IMR-90 (cell line): Measurements from ENCODE around the gene GPAM. TPM values are rescaled to one million over a fixed set of nuclear protein-coding genes. Genes with fewer than 3 reads are reported as not detected.

ENCODE experiments used
- ATAC-seq: fragments of 200-7000 bp; cut with Tn5 transposase; 2 replicates; pipeline ENCODE4 v1.9.1; 2020; ENCODE audit warnings: low read depth, mild to moderate bottlenecking, moderate library complexity
- BruUV-seq: library from RNA; stranded (reverse); fragments of 400-500 nt; replicated peaks from 2 replicates; lab custom pipeline; 2021; lab: Mats Ljungman, UMichigan
- CTCF ChIA-PET: fragments of 300-600 bp; formaldehyde crosslinking; extraction: SDS; loops from one replicate; lab custom pipeline; 2021; ENCODE audit warnings: antibody characterized with exemption; lab: Yijun Ruan, JAX
- POLR2A ChIA-PET: fragments of 300-600 bp; sonication (Branson Sonifier 250); formaldehyde crosslinking; loops from one replicate; lab custom pipeline; 2022; ENCODE audit warnings: antibody characterized with exemption; ENCODE audit not compliant: unreplicated experiment; lab: Charles Lee
- DNase-seq: peaks from one replicate; pipeline ENCODE4 v3.0.0; 2013
- H2AFZ ChIP-seq: replicated peaks from 2 replicates; pipeline ENCODE3; 2013; ENCODE audit warnings: low read length, mild to moderate bottlenecking; ENCODE audit not compliant: poor library complexity
- H2AK5ac ChIP-seq: 2 replicates; pipeline ENCODE4 v1.6.1; 2013; ENCODE audit warnings: low read depth, low read length, inconsistent platforms
- H2AK9ac ChIP-seq: replicated peaks from 2 replicates; pipeline ENCODE3; 2013; ENCODE audit warnings: mild to moderate bottlenecking, low read depth, low read length, moderate library complexity; ENCODE audit not compliant: poor library complexity
- H2BK120ac ChIP-seq: 2 replicates; pipeline ENCODE4 v1.6.1; 2013; ENCODE audit warnings: low read depth, low read length, inconsistent platforms
- H2BK15ac ChIP-seq: 3 replicates; pipeline ENCODE4 v1.6.1; 2013; ENCODE audit warnings: low read depth, low read length, inconsistent platforms
- H2BK20ac ChIP-seq: 2 replicates; pipeline ENCODE4 v1.6.1; 2013; ENCODE audit warnings: low read depth, mild to moderate bottlenecking, inconsistent platforms, low read length, moderate library complexity
- H2BK5ac ChIP-seq: 2 replicates; pipeline ENCODE4 v1.6.1; 2013; ENCODE audit warnings: mild to moderate bottlenecking, low read depth, low read length, inconsistent platforms; ENCODE audit not compliant: poor library complexity, severe bottlenecking
- H3K14ac ChIP-seq: replicated peaks from 2 replicates; pipeline ENCODE4 v1.6.1; 2013; ENCODE audit warnings: low read depth, low read length, inconsistent platforms
- H3K18ac ChIP-seq: 2 replicates; pipeline ENCODE4 v1.6.1; 2013; ENCODE audit warnings: low read depth, low read length, control low read depth
- H3K23ac ChIP-seq: 2 replicates; pipeline ENCODE4 v1.6.1; 2013; ENCODE audit warnings: low read depth, low read length, inconsistent platforms
- H3K27ac ChIP-seq: 2 replicates; pipeline ENCODE4 v1.5.1; 2013; ENCODE audit warnings: mild to moderate bottlenecking, control low read depth, low read length; ENCODE audit not compliant: insufficient read depth
- H3K27me3 ChIP-seq: 2 replicates; pipeline ENCODE4 v1.6.1; 2013; ENCODE audit warnings: low read length; ENCODE audit not compliant: control insufficient read depth, insufficient read depth
- H3K36me3 ChIP-seq: 2 replicates; pipeline ENCODE4 v1.6.1; 2013; ENCODE audit warnings: low read length, mixed read lengths; ENCODE audit not compliant: control insufficient read depth, insufficient read depth
- H3K4ac ChIP-seq: 2 replicates; pipeline ENCODE4 v1.6.1; 2013; ENCODE audit warnings: low read depth, low read length, inconsistent platforms
- H3K4me1 ChIP-seq: 2 replicates; pipeline ENCODE4 v1.6.1; 2013; ENCODE audit warnings: low read length, mixed read lengths; ENCODE audit not compliant: control insufficient read depth, insufficient read depth
- H3K4me2 ChIP-seq: 2 replicates; pipeline ENCODE4 v1.6.1; 2013; ENCODE audit warnings: low read depth, mild to moderate bottlenecking, control low read depth, low read length, moderate library complexity
- H3K4me3 ChIP-seq: 2 replicates; pipeline ENCODE4 v1.5.1; 2013; ENCODE audit warnings: low read depth, mild to moderate bottlenecking, control low read depth, low read length, moderate library complexity; ENCODE audit not compliant: insufficient read depth
- H3K56ac ChIP-seq: 2 replicates; pipeline ENCODE4 v1.6.1; 2013; ENCODE audit warnings: low read length, inconsistent platforms; ENCODE audit not compliant: insufficient read depth; ENCODE audit errors: extremely low read depth
- H3K79me1 ChIP-seq, 2 experiments: 2 replicates each; pipeline ENCODE4 v1.6.1; 2013; ENCODE audit warnings: low read length in 2 of 2, inconsistent platforms in 1 of 2, low read depth in 1 of 2
- H3K9ac ChIP-seq: 2 replicates; pipeline ENCODE4 v1.6.1; 2013; ENCODE audit warnings: low read depth, low read length, control low read depth
- H3K9me1 ChIP-seq: 2 replicates; pipeline ENCODE4 v1.6.1; 2013; ENCODE audit warnings: low read length, inconsistent platforms; ENCODE audit not compliant: insufficient read depth
- H3K9me3 ChIP-seq: 2 replicates; pipeline ENCODE4 v1.6.1; 2013; ENCODE audit warnings: low read length; ENCODE audit not compliant: control insufficient read depth, insufficient read depth
- H4K20me1 ChIP-seq: 2 replicates; pipeline ENCODE4 v1.6.1; 2013; ENCODE audit warnings: low read length, inconsistent platforms; ENCODE audit not compliant: insufficient read depth
- H4K5ac ChIP-seq: 2 replicates; pipeline ENCODE4 v1.6.1; 2013; ENCODE audit warnings: mild to moderate bottlenecking, low read depth, low read length, control low read depth
- H4K8ac ChIP-seq, 2 experiments: 2 replicates each; pipeline ENCODE4 v1.6.1; 2013; ENCODE audit warnings: low read depth in 2 of 2, low read length in 2 of 2, control low read depth in 1 of 2, inconsistent platforms in 1 of 2
- H4K91ac ChIP-seq: 2 replicates; pipeline ENCODE4 v1.6.1; 2013; ENCODE audit warnings: low read depth, low read length, inconsistent platforms; ENCODE audit not compliant: insufficient read depth
- BHLHE40 ChIP-seq: fragments of 150-350 bp; IDR thresholded peaks from 2 replicates; pipeline ENCODE4 v1.6.1; 2016; ENCODE audit warnings: mild to moderate bottlenecking, low read depth, low read length
- CEBPB ChIP-seq: IDR thresholded peaks from 2 replicates; pipeline ENCODE4 v1.6.1; 2012; ENCODE audit warnings: low read depth, low read length, improper control_type of control experiment
- MAFK ChIP-seq: IDR thresholded peaks from 2 replicates; pipeline ENCODE4 v1.6.1; 2012; ENCODE audit warnings: low read depth, low read length, improper control_type of control experiment
- MAZ ChIP-seq: IDR thresholded peaks from 2 replicates; pipeline ENCODE4 v1.6.1; 2012; ENCODE audit warnings: low read depth, mild to moderate bottlenecking, low read length, improper control_type of control experiment, moderate library complexity, borderline replicate concordance
- RAD21 ChIP-seq: IDR thresholded peaks from 2 replicates; pipeline ENCODE4 v1.6.1; 2012; ENCODE audit warnings: low read length, improper control_type of control experiment
- SMC3 ChIP-seq: fragments of 150-350 bp; IDR thresholded peaks from 2 replicates; pipeline ENCODE4 v1.6.1; 2016; ENCODE audit warnings: low read depth, mild to moderate bottlenecking, antibody characterized with exemption, low read length, moderate library complexity
- WGBS, 2 experiments: methylation state at CpG; one replicate each; pipeline versions ENCODE4 v1.1.5 to v1.1.7; 2013; ENCODE audit warnings: missing lambda C conversion rate in 2 of 2; ENCODE audit not compliant: insufficient read length in 1 of 2; ENCODE audit errors: extremely low coverage in 2 of 2; 5-methylcytosine and 5-hydroxymethylcytosine counted together
- dilution Hi-C: fragments of 300-500 bp; cut with HindIII; formaldehyde crosslinking; loops from one replicate; pipeline ENCODE4 v1.14.3; 2018; ENCODE audit warnings: low sequenced_read_pairs; ENCODE audit not compliant: unreplicated experiment
- in situ Hi-C: fragments of 300-500 bp; cut with MboI; formaldehyde crosslinking; loops from 3 replicates; pipeline ENCODE4 v1.14.3; 2019; ENCODE audit warnings: low sequenced_read_pairs, inconsistent platforms, mixed read lengths
- intact Hi-C: fragments of 100-400 bp; cut with micrococcal nuclease; formaldehyde crosslinking; loops from 2 replicates; pipeline ENCODE4 v1.10.0; 2022
- polyA plus RNA-seq, 3 experiments: library from polyadenylated mRNA; depleted of rRNA; stranded (reverse); fragments of >200 nt; gene quantifications; 2 replicates each; pipeline ENCODE4 v1.2.3, GENCODE V29; 2012; ENCODE audit warnings: low replicate concordance in 1 of 3
- total RNA-seq: library from RNA; depleted of rRNA; stranded (reverse); fragments of >200 nt; gene quantifications from 2 replicates; pipeline ENCODE4 v1.2.3, GENCODE V29; 2012
- TF ChIP-seq, protein P1 (sequence below): conservative IDR thresholded peaks from 2 replicates; pipeline ENCODE4 v1.5.1; 2012; ENCODE audit warnings: mild to moderate bottlenecking, low read depth, low read length, improper control_type of control experiment
- TF ChIP-seq, protein P2 (sequence below): fragments of 150-350 bp; IDR thresholded peaks from 2 replicates; pipeline ENCODE4 v1.6.1; 2016; ENCODE audit warnings: low read depth, mild to moderate bottlenecking, low read length, moderate library complexity, borderline replicate concordance

The GPAM gene
- total and polyA plus RNA-seq, 2 of the 4 experiments (the other 2 are of a cell fraction), result 3.5 to 11.5 TPM

DNA sequence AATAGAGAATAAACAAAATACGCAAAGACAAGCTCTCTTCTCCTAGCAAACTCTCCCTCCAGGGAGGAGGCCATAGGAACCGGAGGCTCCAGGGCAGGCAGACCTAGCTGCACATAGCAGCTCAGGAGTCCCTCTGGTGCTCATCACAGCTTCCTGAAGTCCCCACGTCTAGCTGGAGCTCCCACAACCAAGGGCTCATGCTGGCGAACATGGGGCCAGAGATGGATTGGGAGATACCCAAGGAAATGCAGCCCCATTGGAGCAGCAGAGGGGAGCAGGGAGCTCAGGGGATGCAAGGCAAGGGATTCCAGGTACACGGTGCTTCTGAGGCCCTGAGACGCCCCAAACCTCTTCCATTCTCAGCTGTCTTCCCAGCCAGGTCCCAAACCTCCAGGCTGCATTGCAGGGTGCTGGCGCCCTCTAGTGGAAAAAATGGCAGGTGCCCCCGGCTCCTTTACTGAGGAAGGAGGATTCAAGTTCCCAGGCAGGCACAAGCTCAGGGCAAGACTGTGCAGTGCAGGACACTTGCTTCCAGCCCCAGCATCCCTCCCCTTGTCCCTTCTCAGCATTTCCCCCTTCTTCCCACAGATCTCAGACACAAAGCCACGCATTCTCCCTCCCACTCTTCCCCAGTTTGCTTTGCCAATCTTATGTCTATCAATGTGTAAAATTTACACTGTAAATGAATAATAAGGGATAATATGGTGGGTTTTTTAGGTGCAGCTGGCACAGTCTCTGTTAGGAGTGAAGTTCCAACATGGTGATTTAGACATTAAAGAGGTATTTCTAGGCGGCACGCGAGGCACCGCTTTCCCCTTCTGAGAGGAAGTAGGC is 46.2 kb downstream of the GPAM start:
- 62% methylated on average over 2 of the region's 13 CpGs; no CpG with 5 or more reads in 1 of the 2 experiments for WGBS, 2 experiments
- BruUV-seq, result no TSS peak
- Histone ChIP-seq H3K4me2 (no peak overlapping the region), H3K4me1 (no peaks in the 10 kb centered on the region), H3K4me3 (no peak overlapping the region), H2BK120ac (no peak overlapping the region), H3K9me3 (no peaks in the 10 kb centered on the region), H4K5ac (no peak overlapping the region), H3K9me1 (no peaks in the 10 kb centered on the region), H3K18ac (no peak overlapping the region), H2BK20ac (no peak overlapping the region), H2BK5ac (no peak overlapping the region), H3K4ac (no peak overlapping the region), H3K27me3 (no peaks in the 10 kb centered on the region; the same call in 1 of the 2 replicates), H2BK15ac (no peak overlapping the region), H3K36me3 (no peaks in the 10 kb centered on the region), H3K9ac (no peak overlapping the region), H4K8ac (no peak overlapping the region), H3K79me1 (no peaks in the 10 kb centered on the region), H2AFZ (peak overlapping the region; percentile 49), H4K20me1 (no peaks in the 10 kb centered on the region), H4K91ac (no peak overlapping the region), H3K23ac (no peak overlapping the region), H3K27ac (no peak overlapping the region), H3K14ac (no peak overlapping the region), H2AK5ac (no peak overlapping the region), H2AK9ac (no peak overlapping the region), H3K56ac (no peak overlapping the region)
- CTCF ChIA-PET, result interaction anchor here (0.6 to 2.7 kb wide), 16 partner anchors 9 to 1523 kb away, joined by 3 to 17 read pairs (median 4); partner anchors contain the start of genes ADRA2A and GPAM
- DNase-seq (peak; percentile 49), ATAC-seq (peak; percentile 88)
- dilution Hi-C loops (no loop called here), in situ Hi-C loops (loop anchor here (10.0 to 25.0 kb wide), 4 partner anchors 177 to 1825 kb away; partner anchors contain the start of gene SMNDC1), intact Hi-C loops (loop anchor here (1.0 to 5.0 kb wide), 3 partner anchors 178 to 1390 kb away; partner anchors contain the start of gene ADRA2A)
- TF ChIP-seq, protein P1, sequence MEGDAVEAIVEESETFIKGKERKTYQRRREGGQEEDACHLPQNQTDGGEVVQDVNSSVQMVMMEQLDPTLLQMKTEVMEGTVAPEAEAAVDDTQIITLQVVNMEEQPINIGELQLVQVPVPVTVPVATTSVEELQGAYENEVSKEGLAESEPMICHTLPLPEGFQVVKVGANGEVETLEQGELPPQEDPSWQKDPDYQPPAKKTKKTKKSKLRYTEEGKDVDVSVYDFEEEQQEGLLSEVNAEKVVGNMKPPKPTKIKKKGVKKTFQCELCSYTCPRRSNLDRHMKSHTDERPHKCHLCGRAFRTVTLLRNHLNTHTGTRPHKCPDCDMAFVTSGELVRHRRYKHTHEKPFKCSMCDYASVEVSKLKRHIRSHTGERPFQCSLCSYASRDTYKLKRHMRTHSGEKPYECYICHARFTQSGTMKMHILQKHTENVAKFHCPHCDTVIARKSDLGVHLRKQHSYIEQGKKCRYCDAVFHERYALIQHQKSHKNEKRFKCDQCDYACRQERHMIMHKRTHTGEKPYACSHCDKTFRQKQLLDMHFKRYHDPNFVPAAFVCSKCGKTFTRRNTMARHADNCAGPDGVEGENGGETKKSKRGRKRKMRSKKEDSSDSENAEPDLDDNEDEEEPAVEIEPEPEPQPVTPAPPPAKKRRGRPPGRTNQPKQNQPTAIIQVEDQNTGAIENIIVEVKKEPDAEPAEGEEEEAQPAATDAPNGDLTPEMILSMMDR, result peak; percentile 88
- TF ChIP-seq, protein P2, sequence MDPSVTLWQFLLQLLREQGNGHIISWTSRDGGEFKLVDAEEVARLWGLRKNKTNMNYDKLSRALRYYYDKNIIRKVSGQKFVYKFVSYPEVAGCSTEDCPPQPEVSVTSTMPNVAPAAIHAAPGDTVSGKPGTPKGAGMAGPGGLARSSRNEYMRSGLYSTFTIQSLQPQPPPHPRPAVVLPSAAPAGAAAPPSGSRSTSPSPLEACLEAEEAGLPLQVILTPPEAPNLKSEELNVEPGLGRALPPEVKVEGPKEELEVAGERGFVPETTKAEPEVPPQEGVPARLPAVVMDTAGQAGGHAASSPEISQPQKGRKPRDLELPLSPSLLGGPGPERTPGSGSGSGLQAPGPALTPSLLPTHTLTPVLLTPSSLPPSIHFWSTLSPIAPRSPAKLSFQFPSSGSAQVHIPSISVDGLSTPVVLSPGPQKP, result no peak
- TF ChIP-seq CEBPB (no peak), BHLHE40 (no peak), MAZ (peak; percentile 39; the same call in 1 of the 2 replicates), RAD21 (peak; percentile 76), MAFK (no peak), SMC3 (peak; percentile 53)
- POLR2A ChIA-PET, result no interaction called here
